NCI-H1105 (cell line): ENCODE results near the gene PPM1H.

Source experiments
- DNase-seq: peaks from one replicate; lab custom pipeline; 2025; lab: John Stamatoyannopoulos, UW

Gene PPM1H

DNA sequence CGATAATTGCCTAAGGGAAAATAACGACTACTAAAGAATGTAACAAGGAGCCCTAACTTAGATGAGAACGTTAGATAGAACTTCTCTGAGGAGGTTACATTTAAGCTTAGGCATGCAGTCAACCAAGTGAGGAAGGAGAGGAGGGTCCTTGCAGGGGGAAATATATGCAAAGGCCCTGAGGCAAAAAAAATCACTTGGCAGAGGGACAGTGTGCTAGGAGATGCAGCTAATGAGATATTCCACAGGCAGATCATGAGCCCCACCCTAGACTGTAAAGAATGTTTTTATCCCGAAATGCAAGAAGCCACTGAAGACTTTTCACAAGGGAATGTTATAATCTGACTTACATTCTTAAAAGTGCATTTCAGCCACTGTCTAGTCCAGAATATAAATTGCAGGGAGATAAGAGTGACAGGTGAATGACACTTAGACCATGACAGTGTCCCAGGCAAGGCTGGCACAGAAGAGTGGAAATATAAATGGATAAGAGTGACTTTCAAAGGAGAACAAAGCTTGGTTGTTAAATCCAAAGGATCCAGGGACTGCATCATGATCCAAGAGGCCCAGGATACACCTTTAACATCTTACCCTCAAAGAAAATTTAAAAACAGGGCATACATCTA is 61.0 kb downstream of the PPM1H start:
- no peak for DNase-seq

DNA sequence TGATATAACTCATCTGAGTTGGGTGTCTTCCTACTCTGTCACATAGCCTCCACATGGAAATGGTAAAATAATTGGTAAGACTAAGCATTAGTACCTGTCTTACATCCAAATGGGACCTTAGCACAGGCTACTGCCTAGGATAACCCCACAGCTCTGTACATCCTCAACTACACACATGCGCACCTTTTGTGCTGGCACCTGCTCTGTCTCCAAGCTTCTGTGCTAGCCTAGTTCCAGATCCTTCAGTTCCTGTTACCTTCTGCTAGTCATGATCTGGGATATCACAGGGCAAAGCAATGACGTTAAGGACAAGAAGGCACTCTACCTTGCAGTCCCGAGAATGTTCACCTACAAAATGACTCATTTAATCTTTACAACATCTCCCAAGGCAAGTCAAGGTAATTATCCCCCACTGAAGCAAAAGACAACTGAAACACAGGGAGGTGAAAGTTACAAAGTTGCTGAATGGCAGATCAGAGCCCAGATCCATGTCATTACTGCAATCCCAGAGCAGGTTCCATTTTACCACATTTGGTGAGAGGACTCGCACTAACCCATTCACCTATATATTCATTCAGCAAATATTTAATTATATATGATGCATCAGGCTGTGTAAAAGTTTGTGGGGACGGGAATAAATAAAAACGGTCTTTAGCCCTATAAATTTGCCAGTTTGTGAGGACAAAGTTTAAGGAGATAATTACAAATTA is 61.7 kb downstream of the PPM1H start:
- no peak for DNase-seq

DNA sequence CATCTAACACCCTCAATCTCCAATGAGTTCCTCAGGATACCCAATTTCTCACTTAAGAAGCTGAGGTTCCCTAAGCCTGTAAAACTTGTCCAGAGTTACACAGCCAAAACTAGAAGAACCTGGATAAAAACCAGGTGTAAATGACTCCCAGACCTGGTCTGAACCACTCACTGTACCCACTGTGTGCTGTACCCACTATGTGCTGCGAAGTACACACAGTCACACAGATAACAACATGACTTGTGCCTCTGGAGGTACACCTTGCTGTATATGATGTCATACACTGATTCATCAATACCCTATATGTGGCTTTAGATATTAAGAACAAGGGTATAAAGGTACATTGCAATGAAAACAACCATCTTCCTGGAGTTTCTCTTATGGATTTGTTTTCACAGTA is 66.1 kb downstream of the PPM1H start:
- no peak for DNase-seq

DNA sequence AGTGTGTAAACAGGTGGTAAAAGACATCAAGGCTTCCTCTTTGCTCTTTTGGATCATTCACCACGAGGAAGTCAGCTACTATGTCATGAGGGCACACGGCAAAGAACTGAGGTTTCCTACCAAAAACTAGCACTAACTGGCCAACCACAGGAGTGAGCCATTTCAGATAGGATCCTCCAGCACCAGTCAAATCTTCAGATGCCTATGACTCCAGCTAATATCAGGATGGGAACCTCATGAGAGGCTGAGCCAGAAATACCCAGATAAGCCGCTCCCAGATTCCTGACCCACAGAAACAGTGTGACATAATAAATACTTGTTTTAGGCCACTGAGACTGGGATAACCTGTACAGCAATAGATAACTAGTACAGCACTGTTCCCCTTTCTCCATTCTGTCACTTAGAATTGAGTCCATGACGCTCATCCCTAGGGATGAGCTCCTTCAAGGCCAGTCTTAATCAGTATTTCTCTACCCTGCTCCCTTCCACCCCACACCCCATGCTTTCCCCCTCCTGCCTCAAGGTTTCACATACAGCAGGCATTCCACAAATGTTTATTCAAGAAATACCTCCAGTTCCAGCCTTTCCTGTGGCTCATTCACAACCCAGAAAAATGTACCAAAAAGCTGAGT is 68.4 kb downstream of the PPM1H start:
- no peak for DNase-seq

DNA sequence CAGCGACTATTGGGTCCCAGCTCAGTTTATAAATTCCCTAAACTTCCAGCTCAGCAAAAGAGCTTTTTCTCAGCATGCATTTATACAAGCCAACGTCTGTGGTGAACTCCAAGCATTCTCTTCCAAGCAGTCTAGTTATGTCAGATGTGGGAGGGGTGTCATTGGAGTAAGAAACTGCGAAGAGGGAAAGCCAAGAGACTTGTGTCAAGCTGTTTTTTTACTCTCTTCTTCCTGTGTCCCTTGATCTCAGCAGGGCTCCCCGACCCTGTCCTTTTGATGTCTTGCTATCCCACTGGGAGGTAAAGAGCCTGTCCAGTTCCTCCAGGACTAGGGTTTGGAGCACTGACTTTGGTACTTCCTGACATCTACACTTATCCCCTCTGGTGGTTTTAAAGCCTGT is 69.0 kb downstream of the PPM1H start:
- DNase-seq, result no peak

DNA sequence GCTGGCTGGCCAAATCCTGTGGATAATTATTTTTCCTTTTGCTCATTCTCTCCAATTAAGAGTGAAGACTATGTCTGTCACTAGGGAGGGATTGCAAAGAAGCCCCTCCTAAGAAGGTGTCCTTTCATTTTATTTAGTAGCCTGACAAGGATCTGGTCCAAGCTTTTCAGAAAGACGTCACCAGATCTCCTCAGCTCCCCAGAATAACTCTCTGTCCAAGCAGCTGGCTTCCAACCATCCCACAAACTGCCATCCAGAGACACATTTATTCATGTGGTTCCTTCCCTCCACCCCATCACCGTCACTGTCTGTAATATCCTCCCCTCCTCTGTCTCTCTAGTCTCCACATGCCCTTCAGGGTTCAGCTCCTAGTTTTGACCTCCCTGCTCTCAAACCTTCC is 69.9 kb downstream of the PPM1H start:
- no peak for DNase-seq

DNA sequence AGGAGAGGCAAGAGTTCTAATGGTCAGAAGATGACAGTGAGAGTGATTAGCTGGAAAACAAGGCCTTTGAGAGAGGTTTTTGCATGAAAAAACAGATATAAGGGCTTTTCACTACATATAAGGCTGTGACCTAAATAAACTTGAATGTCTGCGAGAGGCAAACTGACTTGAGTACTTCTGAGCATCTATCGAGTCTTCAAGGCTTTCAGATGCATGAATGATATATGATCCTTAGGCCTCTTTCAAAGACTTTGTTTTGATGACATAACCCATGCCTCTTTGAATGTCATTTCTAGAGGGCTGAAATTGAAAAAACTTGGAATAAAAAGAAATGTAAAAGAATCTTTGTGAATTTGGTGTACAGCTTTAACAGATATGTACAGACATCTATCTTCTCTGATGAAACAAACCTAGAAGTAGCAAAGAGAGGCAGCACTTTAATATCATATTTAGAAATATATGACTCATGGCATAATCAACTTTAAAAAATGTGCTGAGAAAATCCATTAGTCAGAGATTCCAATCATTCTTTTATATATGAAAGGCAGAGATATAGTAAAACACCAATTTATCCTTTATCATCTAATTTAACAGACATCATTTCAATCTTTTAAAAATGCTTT is 72.6 kb downstream of the PPM1H start:
- DNase-seq, result no peak

DNA sequence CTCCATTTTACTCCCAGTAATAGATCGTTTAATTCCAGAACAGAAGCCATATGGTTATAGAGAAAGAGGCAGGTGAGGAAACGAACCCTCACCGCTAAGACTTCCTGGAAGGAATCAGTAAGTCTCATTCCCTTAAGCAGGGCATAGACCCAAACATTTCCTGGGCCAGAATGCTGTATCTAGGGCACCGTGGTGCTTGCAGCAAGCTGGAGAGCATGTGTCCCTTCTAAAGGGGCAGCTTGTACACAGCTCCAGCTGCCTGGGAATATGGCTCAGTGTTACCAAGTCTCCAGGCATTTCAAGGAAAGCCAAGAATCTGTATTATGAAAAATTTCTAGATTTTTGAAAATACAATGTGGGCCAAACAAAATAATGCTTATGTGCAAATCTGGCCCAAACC is 73.4 kb downstream of the PPM1H start:
- DNase-seq, result no peak

DNA sequence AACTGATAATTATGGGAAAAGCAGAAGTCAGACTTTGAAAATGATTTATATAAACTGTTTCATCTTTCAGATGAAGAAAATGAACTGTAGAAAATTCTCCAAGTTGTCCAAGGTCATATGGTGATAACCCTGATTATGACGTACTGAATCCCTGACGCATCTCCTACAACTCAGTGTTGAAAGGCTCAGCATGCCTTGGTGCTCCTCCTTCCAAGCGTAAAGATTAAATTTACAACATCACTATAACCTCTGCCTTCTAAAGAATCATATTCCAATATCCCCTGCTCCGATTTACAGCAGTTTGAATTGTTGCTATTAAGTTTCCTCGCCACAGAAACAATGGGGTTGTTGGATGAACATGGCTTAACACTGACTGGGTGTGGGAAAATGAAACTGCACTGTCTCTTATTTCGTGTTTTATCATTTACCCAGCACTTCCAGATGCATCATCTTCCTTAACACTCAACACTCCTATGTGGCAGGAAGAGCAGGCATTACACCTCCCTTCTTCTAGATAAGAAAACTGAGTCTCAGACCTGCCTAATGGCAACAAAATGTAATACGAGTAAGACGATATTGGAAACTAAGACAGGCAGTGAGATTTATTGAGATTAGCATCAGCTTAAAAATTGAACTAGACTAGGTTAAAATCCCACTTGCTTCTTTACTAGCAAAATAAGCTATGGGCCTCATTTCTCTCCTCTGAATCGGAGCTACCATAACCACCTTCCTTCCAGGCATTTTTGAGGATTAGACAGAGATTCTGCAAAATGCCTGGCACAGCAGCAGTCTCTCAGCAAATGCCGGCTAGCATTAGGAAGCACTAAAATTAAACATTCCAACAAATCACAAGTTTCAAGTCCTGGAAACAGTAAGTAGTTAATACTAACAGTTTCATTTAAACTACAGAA is 74.2 kb downstream of the PPM1H start:
- no peak for DNase-seq

DNA sequence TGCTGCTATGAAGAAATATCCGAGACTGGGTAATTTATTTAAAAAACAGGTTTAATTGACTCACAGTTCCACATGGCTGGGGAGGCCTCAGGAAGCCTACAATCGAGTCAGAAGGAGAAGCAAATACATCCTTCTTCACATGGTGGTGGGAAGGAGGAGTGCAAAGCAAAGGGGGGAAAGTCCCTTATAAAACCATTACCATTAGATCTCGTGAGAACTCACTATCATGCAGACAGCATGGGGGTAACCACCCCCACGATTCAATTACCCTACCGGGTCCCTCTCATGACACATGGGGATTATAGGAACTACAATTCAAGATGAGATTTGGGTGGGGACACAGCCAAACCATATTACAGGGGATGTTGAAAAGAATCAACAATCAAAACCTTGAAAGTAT is 74.9 kb downstream of the PPM1H start:
- DNase-seq, result no peak

DNA sequence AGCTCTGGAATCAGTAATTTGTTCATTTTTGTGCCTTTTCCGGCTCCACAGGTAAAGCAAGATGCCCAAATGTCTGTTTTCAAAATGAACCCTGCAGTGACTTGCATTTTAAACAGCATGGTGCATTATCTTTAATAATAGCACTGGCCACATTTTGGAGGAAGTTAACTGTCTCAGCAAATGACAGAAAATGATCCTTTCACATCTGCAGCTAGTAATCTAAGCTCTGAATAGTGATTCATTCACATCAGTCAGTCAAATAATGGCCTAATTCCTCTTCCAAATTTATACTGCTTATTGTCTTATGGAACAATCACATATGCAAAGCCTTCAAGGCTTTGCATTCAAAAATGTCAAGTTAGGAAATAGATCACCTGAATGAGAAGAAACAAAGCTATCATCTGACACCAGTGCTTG is 75.6 kb downstream of the PPM1H start:
- DNase-seq, result no peak

DNA sequence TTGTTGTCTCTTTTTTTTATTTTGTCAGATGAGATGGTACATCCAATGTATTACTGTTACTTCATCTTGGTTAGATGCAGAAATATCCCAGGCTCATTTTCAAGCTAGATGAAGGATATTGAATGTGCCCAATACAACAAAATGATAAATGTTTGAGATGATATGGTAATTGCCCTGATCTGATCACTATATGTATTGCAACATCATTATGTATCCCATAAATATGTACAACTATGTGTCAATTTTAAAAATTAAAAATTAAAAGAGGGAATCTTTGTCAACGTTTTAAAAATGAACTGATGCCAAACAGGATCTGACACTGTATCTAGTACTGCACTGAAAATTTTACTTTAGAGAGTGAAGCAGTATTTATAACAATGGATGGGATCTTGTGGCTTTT is 78.5 kb downstream of the PPM1H start:
- DNase-seq, result no peak

DNA sequence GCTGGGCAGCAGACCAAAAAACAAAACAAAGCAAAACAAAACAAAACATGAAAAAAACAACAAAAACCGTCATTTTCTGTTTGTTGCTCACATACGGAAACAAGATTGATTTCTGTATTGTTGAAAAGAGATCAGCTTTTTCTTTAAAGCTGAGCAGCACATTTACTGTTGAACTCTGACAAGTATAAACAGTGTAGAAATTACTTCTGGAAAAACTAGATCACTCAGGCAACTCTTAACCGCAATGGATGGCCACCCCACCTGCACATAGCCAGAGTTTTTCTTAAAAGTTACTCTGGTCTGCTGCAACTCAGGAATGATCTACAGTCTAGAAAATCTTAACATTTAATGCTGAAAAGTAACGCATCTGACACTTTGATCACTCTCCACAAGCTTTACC is 80.9 kb downstream of the PPM1H start:
- DNase-seq, result no peak

DNA sequence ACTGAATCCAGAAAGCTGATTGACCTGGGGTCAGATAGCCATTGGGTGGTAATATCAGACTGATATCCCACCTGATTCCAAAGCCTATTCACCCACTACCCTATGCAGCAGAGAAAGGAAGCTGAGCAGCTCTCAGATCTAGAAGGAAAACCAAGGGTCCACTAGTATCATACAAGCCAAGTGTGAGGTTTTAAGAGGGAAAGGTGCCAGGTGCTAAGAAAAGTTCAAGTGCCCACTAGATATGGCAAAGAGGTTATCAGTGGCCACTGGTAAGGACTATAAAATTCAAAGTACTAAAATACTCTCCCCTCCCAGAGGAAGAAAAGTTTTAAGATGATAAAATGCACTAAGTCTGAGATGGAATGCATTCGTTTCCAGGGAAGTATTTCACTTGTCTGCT is 85.6 kb downstream of the PPM1H start:
- no peak for DNase-seq

DNA sequence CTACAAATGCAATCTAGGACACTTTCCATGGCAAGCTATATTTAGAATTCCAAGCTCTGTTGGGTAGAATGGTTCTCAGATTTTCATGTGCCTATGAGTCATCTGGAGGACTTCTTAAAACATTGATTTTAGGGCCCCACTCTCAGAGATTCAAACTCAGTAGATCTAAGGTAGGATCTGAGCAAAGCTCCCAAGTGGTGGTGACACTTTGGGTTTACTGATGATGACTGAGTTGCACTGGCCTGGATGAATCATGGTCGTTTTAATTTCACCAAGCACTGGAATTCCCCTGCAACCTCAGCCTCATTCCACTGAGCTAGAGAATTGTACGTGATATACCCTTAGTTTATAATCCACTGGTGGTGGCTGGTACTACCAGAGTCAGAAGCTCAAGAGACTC is 86.5 kb downstream of the PPM1H start:
- no peak for DNase-seq

DNA sequence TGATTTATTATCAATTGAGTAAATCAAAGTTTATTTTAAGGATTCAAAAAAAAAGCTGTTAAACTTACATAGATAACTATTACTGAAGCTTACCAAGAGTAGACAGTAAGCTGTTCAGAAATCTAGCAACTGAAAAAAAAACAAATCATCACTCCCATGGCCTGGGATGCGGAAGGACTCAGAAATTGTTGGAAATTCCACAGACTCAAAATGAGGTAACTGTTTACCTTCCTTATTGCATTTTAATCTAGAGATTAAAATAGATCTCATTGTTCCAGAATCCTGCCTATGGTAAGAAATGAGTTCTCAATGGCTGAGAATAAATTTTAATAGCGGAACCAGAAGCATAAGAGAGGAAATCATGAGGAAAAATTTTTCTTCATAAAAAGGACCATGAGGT is 87.2 kb downstream of the PPM1H start:
- DNase-seq, result no peak

DNA sequence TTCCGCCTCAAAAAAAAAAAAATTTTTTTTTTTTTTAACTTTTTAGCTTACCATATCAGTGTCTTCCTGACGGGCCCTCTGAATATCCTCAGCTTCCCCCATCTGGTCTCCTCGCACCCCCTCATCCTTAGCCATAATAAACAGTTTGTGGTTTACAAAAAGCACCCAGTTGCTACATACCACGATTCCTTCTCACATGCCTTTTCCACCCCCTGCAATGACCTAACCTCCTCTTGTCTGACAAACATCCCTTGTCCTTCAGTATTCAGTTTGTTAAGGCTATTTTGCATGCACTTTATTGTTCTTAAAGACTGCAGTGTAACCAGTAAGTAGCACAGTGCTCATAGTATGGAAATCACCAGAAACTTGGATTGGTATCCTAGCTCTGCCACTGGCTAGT is 88.5 kb downstream of the PPM1H start:
- DNase-seq, result no peak

DNA sequence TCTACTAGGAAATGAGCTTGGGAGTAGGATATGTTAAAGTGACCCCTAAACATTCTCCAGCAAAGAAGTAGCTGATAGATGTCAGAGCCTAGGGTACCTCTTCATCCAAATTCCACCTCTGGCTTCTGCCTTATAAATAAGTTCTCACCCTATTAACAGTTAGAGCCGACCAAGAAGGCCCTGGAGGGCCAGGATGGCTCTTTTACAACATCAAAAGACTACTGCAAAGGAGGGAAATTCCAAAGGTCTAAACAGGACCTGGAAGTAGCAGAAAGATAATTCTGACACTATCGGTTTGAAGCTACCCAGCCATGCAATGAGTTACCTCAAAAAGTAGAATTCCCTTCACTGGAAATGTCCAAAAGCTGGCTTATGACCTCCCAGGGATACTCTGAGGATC is 90.0 kb downstream of the PPM1H start:
- no peak for DNase-seq

DNA sequence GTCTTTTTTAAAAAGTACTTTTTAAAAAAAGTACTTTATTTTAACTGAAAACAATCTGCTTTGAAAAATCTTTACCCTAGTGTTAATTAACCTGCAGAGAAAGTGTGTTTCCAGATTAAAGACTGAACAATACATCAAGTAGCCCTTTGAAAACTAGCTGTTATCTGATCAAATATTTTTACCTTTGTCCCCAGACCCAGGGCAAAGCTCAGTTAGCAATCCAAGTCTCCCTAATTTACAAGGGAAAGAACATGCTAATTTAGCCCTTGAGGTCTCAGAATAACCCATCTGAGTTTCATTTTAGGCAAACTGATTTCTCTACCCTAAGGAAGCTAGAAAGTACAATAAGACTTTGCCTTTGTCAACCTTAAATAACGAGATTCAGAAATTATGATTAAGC is 91.2 kb downstream of the PPM1H start:
- no peak for DNase-seq

DNA sequence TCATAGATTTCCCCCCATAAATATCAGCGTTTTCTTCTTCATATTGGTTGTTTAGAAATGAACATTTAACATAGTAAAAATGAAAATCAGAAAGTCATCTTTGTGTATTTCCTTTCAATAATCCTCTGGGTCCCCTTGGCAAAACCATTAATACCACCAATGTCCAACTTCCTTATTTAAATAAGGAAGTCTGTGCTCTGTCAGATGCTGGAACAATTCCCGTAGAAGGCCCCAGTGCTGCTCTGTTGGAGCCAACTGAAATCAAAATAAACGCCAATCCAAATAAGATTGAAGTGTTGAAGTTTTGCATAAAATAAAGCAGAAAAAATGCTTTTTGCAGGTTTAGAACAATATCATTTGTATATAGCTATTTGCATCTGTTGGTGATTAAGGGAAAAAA is 93.1 kb downstream of the PPM1H start:
- DNase-seq, result no peak

DNA sequence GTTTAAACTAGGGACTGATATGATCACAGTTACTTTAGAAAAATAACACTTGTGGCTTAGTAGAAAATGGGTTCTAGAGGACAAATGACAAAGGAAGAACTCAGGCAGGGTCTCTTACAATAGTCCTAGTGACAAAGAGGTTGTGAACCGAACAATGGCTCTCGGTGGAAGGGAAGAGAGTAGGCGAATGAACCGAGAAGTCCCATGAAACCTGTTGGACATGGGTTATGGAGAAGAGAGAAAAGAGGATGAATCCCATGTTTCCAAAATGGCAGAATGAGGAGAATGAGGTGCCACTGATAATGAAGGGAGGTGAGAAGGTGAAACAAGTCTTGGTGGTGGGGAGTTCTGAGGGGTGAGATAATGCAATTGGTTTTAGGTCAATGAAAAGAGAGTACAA is 94.1 kb downstream of the PPM1H start:
- DNase-seq, result no peak
